H1 (cell line): Measurements from ENCODE around the gene MAGI2. TPM values are rescaled to one million over a fixed set of nuclear protein-coding genes. Genes with fewer than 3 reads are reported as not detected.

Experiments used
- CTCF ChIA-PET: fragments of 300-600 bp; sonication (Branson Sonifier 250); formaldehyde crosslinking; loops from one replicate; lab custom pipeline; 2021; ENCODE audit not compliant: partially characterized antibody; lab: Charles Lee
- POLR2A ChIA-PET: fragments of 300-600 bp; sonication (Branson Sonifier 250); formaldehyde crosslinking; loops from one replicate; lab custom pipeline; 2021; ENCODE audit warnings: inconsistent platforms; ENCODE audit not compliant: partially characterized antibody; lab: Charles Lee
- DNase-seq, 2 experiments: peaks; one replicate each; pipeline versions ENCODE4 v3.0.0 to v3.0.0-alpha.2; 2010 to 2022; ENCODE audit warnings: low spot score in 2 of 2, low read depth in 1 of 2, mixed read lengths in 1 of 2
- FAIRE-seq: peaks from 2 replicates; lab custom pipeline; 2011; peaks lifted over from hg19 to GRCh38; lab: Jason Lieb, UNC
- H2AFZ ChIP-seq: 2 replicates; pipeline ENCODE4 v1.8.1; 2012; ENCODE audit warnings: low read length, inconsistent platforms
- H2AK5ac ChIP-seq: 2 replicates; pipeline ENCODE4 v1.6.1; 2013; ENCODE audit warnings: low read depth, low read length
- H2BK120ac ChIP-seq: replicated peaks from 2 replicates; pipeline ENCODE3; 2013; ENCODE audit warnings: low read depth, low read length, inconsistent platforms
- H2BK12ac ChIP-seq: 2 replicates; pipeline ENCODE4 v1.6.1; 2013; ENCODE audit warnings: low read depth, low read length
- H2BK15ac ChIP-seq: 2 replicates; pipeline ENCODE4 v1.6.1; 2013; ENCODE audit warnings: low read length
- H2BK20ac ChIP-seq: 2 replicates; pipeline ENCODE4 v1.6.1; 2013; ENCODE audit warnings: low read length
- H2BK5ac ChIP-seq: 2 replicates; pipeline ENCODE4 v1.6.1; 2013; ENCODE audit warnings: low read depth, low read length
- H3K14ac ChIP-seq: 2 replicates; pipeline ENCODE4 v1.6.1; 2013; ENCODE audit warnings: inconsistent platforms; ENCODE audit not compliant: insufficient read length
- H3K18ac ChIP-seq: 2 replicates; pipeline ENCODE4 v1.6.1; 2013; ENCODE audit warnings: low read length; ENCODE audit errors: extremely low read depth
- H3K23ac ChIP-seq: 2 replicates; pipeline ENCODE4 v1.6.1; 2013; ENCODE audit warnings: inconsistent platforms; ENCODE audit not compliant: insufficient read length
- H3K23me2 ChIP-seq: 2 replicates; pipeline ENCODE4 v1.6.1; 2013; ENCODE audit warnings: low read depth, low read length
- H3K27ac ChIP-seq: 2 replicates; pipeline ENCODE4 v1.6.1; 2011; ENCODE audit warnings: low read depth, low read length, inconsistent platforms
- H3K27me3 ChIP-seq, 4 experiments: replicated peaks in 1 of 4; 1 replicate in 1 of 4; 2 replicates in 3 of 4; pipeline versions ENCODE4 v1.6.1 to v1.8.1; 2011 to 2013; ENCODE audit warnings: low read length in 3 of 4, mild to moderate bottlenecking in 3 of 4, inconsistent platforms in 2 of 4, mixed read lengths in 2 of 4, moderate library complexity in 1 of 4; ENCODE audit not compliant: control insufficient read depth in 3 of 4, insufficient read depth in 3 of 4; ENCODE audit errors: extremely low read depth in 1 of 4
- H3K36me3 ChIP-seq, 4 experiments: 2 replicates each; pipeline versions ENCODE4 v1.6.1 to v1.8.1; 2011 to 2013; ENCODE audit warnings: mild to moderate bottlenecking in 4 of 4, low read length in 3 of 4, moderate library complexity in 2 of 4, control low read depth in 1 of 4, inconsistent platforms in 1 of 4; ENCODE audit not compliant: insufficient read depth in 4 of 4, control insufficient read depth in 2 of 4
- H3K4ac ChIP-seq: replicated peaks from 2 replicates; pipeline ENCODE3; 2013; ENCODE audit warnings: low read length, low read depth, mixed read lengths, inconsistent platforms; ENCODE audit not compliant: insufficient read length
- H3K4me1 ChIP-seq, 4 experiments: replicated peaks in 1 of 4; 1 replicate in 1 of 4; 2 replicates in 3 of 4; pipeline versions ENCODE4 v1.6.1 to v1.8.1; 2011 to 2013; ENCODE audit warnings: low read length in 3 of 4, inconsistent platforms in 2 of 4, mixed read lengths in 1 of 4; ENCODE audit not compliant: insufficient read depth in 4 of 4, control insufficient read depth in 3 of 4
- H3K4me2 ChIP-seq, 2 experiments: 2 replicates each; pipeline versions ENCODE4 v1.6.1 to v1.8.1; 2011 to 2013; ENCODE audit warnings: low read depth in 2 of 2, low read length in 2 of 2, control low read depth in 1 of 2, inconsistent platforms in 1 of 2, mild to moderate bottlenecking in 1 of 2; ENCODE audit not compliant: insufficient read depth in 1 of 2
- H3K4me3 ChIP-seq, 4 experiments: fragments of 200-600, 300-600 bp in 1 of 4; sonication (generic), shearing (Covaris generic), sonication (Bioruptor Twin) in 1 of 4; 2 replicates each; pipeline versions ENCODE4 v1.5.1 to v1.8.1; 2011 to 2016; ENCODE audit warnings: low read length in 4 of 4, low read depth in 3 of 4, control low read depth in 2 of 4, inconsistent platforms in 2 of 4, mild to moderate bottlenecking in 2 of 4, mixed read lengths in 1 of 4, moderate library complexity in 1 of 4; ENCODE audit not compliant: insufficient read depth in 2 of 4; ENCODE audit errors: extremely low read depth in 1 of 4
- H3K56ac ChIP-seq: replicated peaks from 2 replicates; pipeline ENCODE3; 2013; ENCODE audit warnings: low read depth, mild to moderate bottlenecking, mixed read lengths, low read length, inconsistent platforms; ENCODE audit not compliant: insufficient read length
- H3K79me1 ChIP-seq: 2 replicates; pipeline ENCODE4 v1.6.1; 2013; ENCODE audit warnings: low read depth, low read length, control low read depth
- H3K79me2 ChIP-seq, 2 experiments: 2 replicates each; pipeline versions ENCODE4 v1.6.1 to v1.8.1; 2012 to 2013; ENCODE audit warnings: low read length in 2 of 2, mild to moderate bottlenecking in 2 of 2, inconsistent platforms in 1 of 2; ENCODE audit not compliant: insufficient read depth in 2 of 2, control insufficient read depth in 1 of 2
- H3K9ac ChIP-seq, 4 experiments: replicated peaks in 1 of 4; 1 replicate in 1 of 4; 2 replicates in 3 of 4; pipeline versions ENCODE4 v1.6.1 to v1.8.1; 2011 to 2013; ENCODE audit warnings: low read depth in 3 of 4, low read length in 3 of 4, control low read depth in 2 of 4, mild to moderate bottlenecking in 2 of 4, moderate library complexity in 2 of 4, inconsistent platforms in 1 of 4; ENCODE audit errors: extremely low read depth in 1 of 4
- H3K9me3 ChIP-seq, 2 experiments: 2 replicates each; pipeline versions ENCODE4 v1.6.1 to v1.8.1; 2012 to 2013; ENCODE audit warnings: mild to moderate bottlenecking in 2 of 2, moderate library complexity in 2 of 2, control low read depth in 1 of 2, inconsistent platforms in 1 of 2, low read depth in 1 of 2, low read length in 1 of 2, mixed read lengths in 1 of 2; ENCODE audit not compliant: insufficient read depth in 2 of 2
- H4K20me1 ChIP-seq, 2 experiments: replicated peaks in 1 of 2; 2 replicates each; pipeline versions ENCODE3 to v1.8.1; 2011 to 2013; ENCODE audit warnings: inconsistent platforms in 2 of 2, low read length in 2 of 2, mild to moderate bottlenecking in 1 of 2; ENCODE audit not compliant: insufficient read depth in 2 of 2, control insufficient read depth in 1 of 2
- H4K5ac ChIP-seq: 2 replicates; pipeline ENCODE4 v1.6.1; 2013; ENCODE audit warnings: low read length, low read depth, mixed read lengths, inconsistent platforms; ENCODE audit not compliant: insufficient read length
- H4K8ac ChIP-seq: 2 replicates; pipeline ENCODE4 v1.8.0; 2013; ENCODE audit warnings: mild to moderate bottlenecking, moderate library complexity, low read length, inconsistent platforms; ENCODE audit not compliant: insufficient read depth; ENCODE audit errors: extremely low read depth
- H4K91ac ChIP-seq: replicated peaks from 2 replicates; pipeline ENCODE3; 2013; ENCODE audit warnings: low read length, mixed read lengths, inconsistent platforms; ENCODE audit not compliant: insufficient read length
- ATF2 ChIP-seq: IDR thresholded peaks from 2 replicates; pipeline ENCODE4 v1.6.1; 2012; ENCODE audit warnings: low read length, inconsistent platforms
- BACH1 ChIP-seq: IDR thresholded peaks from 2 replicates; pipeline ENCODE4 v1.6.1; 2012; ENCODE audit warnings: low read length, improper control_type of control experiment
- HDAC2 ChIP-seq, 2 experiments: fragments of 300-600 bp in 1 of 2; sonication (generic) in 1 of 2; IDR thresholded peaks; 2 replicates each; pipeline ENCODE4 v1.6.1; 2011 to 2012; ENCODE audit warnings: low read depth in 2 of 2, low read length in 2 of 2, mild to moderate bottlenecking in 2 of 2, moderate library complexity in 2 of 2, borderline replicate concordance in 1 of 2, inconsistent platforms in 1 of 2
- JUND ChIP-seq: IDR thresholded peaks from 2 replicates; pipeline ENCODE4 v1.6.1; 2011; ENCODE audit warnings: mild to moderate bottlenecking, improper control_type of control experiment, low read length
- NANOG ChIP-seq: IDR thresholded peaks from 2 replicates; pipeline ENCODE4 v1.6.1; 2011; ENCODE audit warnings: low read length, low read depth, mild to moderate bottlenecking, inconsistent platforms; ENCODE audit not compliant: insufficient read depth, poor library complexity, severe bottlenecking
- RBBP5 ChIP-seq: IDR thresholded peaks from 2 replicates; pipeline ENCODE4 v1.7.1; 2012; ENCODE audit warnings: low read depth, mild to moderate bottlenecking, inconsistent platforms, low read length, moderate library complexity, borderline replicate concordance
- RFX5 ChIP-seq: IDR thresholded peaks from 2 replicates; pipeline ENCODE4 v1.6.1; 2011; ENCODE audit warnings: low read depth, low read length, improper control_type of control experiment, borderline replicate concordance
- WGBS, 2 experiments: shearing (Covaris generic) in 1 of 2; methylation state at CpG; one replicate each; pipeline versions ENCODE4 v1.1.6 to v1.1.7; 2013 to 2015; ENCODE audit warnings: low lambda C conversion rate in 2 of 2, mixed read lengths in 2 of 2, inconsistent platforms in 1 of 2, low coverage in 1 of 2, missing lambda C conversion rate in 1 of 2; ENCODE audit not compliant: insufficient replicate concordance in 2 of 2, insufficient coverage in 1 of 2, insufficient read length in 1 of 2; ENCODE audit errors: extremely low coverage in 1 of 2, missing lambda C conversion rate in 1 of 2; 5-methylcytosine and 5-hydroxymethylcytosine counted together
- polyA plus RNA-seq, 7 experiments: library from polyadenylated mRNA; depleted of rRNA in 3 of 7; stranded (reverse) in 5 of 7; unstranded in 2 of 7; fragments of >200 nt in 5 of 7; fragments of 200-250 nt in 2 of 7; gene quantifications; 1 replicate in 5 of 7; 2 replicates in 1 of 7; 4 replicates in 1 of 7; pipeline versions ENCODE4 v1.2.1 to v1.2.3, GENCODE V29; 2011 to 2013; ENCODE audit warnings: missing spikeins in 2 of 7, mixed read lengths in 2 of 7
- total RNA-seq: library from RNA; stranded (reverse); fragmentation: NEBNext Ultra II Directional; extraction: Animal tissue kit (Norgen Biotek cat#: 25700); gene quantifications from 2 replicates; pipeline ENCODE4 v1.2.1, GENCODE V29; 2021

MAGI2 gene
- total and polyA plus RNA-seq, 2 of the 8 experiments (the other 6 are each of a cell fraction or from before 2014, with no cell fraction given): 6.0 to 27.3 TPM

- no peak overlapping the region for H2AK5ac ChIP-seq
- no peak overlapping the region for H3K56ac ChIP-seq
- no peaks in the 10 kb centered on the region; the same call in 1 of the 2 replicates for H3K79me1 ChIP-seq
- no peak overlapping the region for H2BK120ac ChIP-seq
- no peak overlapping the region for H3K14ac ChIP-seq
- no peak for DNase-seq
- no peaks in the 10 kb centered on the region; the same call in 1 of the 2 replicates for H3K23me2 ChIP-seq
- CTCF ChIA-PET: interaction anchor here (0.7 to 1.0 kb wide), 2 partner anchors 13 to 27 kb away, joined by 4 read pairs; no protein-coding TSS in a partner anchor
- H3K9me3 ChIP-seq: no peaks in the 10 kb centered on the region
- TF ChIP-seq BACH1 (no peak), JUND (no peak), ATF2 (no peak), HDAC2 (IDR thresholded peaks at IDR 0.05; ENCODE audit: borderline replicate concordance in 1 of 2, low read depth in 2 of 2, low read length in 2 of 2) (no peak), NANOG (no peak), RFX5 (no peak), RBBP5 (no peak)
- TF ChIP-seq, all 59 proteins: peak for 0
- Histone ChIP-seq H4K20me1 (no peaks in the 10 kb centered on the region), H3K27ac (no peak overlapping the region), H2BK20ac (no peak overlapping the region), H3K4ac (no peak overlapping the region), H3K4me2 (no peak overlapping the region), H2AFZ (no peak overlapping the region), H4K8ac (no peak overlapping the region), H3K4me3 (no peak overlapping the region), H3K27me3 (no peaks in the 10 kb centered on the region), H3K23ac (no peak overlapping the region), H3K4me1 (no peaks in the 10 kb centered on the region), H3K79me2 (no peaks in the 10 kb centered on the region), H2BK15ac (no peak overlapping the region), H2BK12ac (no peak overlapping the region), H3K36me3 (no peaks in the 10 kb centered on the region), H2BK5ac (no peak overlapping the region), H3K18ac (no peak overlapping the region), H3K9ac (no peak overlapping the region), H4K91ac (no peak overlapping the region), H4K5ac (no peak overlapping the region)
- POLR2A ChIA-PET: interaction anchor here (0.7 kb wide), 1 partner anchor 33 kb away, joined by 5 read pairs; no protein-coding TSS in a partner anchor
- FAIRE-seq: no peak
- WGBS, 2 experiments: 89% methylated on average over 4 of the region's 4 CpGs; no CpG with 5 or more reads in 1 of the 2 experiments
Measured at GRCh38 chr7:78066599-78066998, 1386.9 kb downstream of the MAGI2 start.
